HFF-Myc (cell line): Measurements from ENCODE around the gene FGB.

Experiments used
- DNase-seq: peaks from one replicate; pipeline ENCODE4 v3.0.0-alpha.2; 2011; ENCODE audit warnings: low read depth; ENCODE audit errors: extremely low read depth
- H3K4me3 ChIP-seq: replicated peaks from 2 replicates; pipeline ENCODE4 v1.5.1; 2011; ENCODE audit warnings: low read depth, mild to moderate bottlenecking, control low read depth, low read length
- CTCF ChIP-seq: IDR thresholded peaks from 2 replicates; pipeline ENCODE4 v1.5.1; 2012; ENCODE audit warnings: mild to moderate bottlenecking, low read depth, low read length, control low read depth; ENCODE audit errors: missing control alignments

The FGB gene

GRCh38 chr4:154585369-154586018, 22.7 kb downstream of the FGB start:
- H3K4me3 ChIP-seq, result no peak overlapping the region
- TF ChIP-seq CTCF, result no peak
- no peak for DNase-seq

- TF ChIP-seq CTCF, result no peak
- no peak overlapping the region for H3K4me3 ChIP-seq
- no peak for DNase-seq
These were observed 23.7 kb downstream of the FGB start for GRCh38 chr4:154586296-154587033.

GRCh38 chr4:154588198-154588597, 25.4 kb downstream of the FGB start:
- no peak for TF ChIP-seq CTCF
- no peak for DNase-seq
- no peak overlapping the region for H3K4me3 ChIP-seq

- DNase-seq, result no peak
- no peak overlapping the region for H3K4me3 ChIP-seq
- no peak for TF ChIP-seq CTCF
These were observed 26.7 kb downstream of the FGB start for GRCh38 chr4:154589296-154590197.

- TF ChIP-seq CTCF, result no peak
- H3K4me3 ChIP-seq, result no peak within 1 kb of the TSS
- DNase-seq, result no peak
These were observed 27.7 kb downstream of the FGB start, which contains the start of gene FGA for GRCh38 chr4:154590329-154591006. Gene FGA (minus strand): TSS chr4:154590742. CDS start chr4:154590687, 55 bp downstream.

- no peak for TF ChIP-seq CTCF
- H3K4me3 ChIP-seq, result no peak overlapping the region
- DNase-seq, result no peak
These were observed 29.1 kb downstream of the FGB start for GRCh38 chr4:154591890-154592289.
